Stimulated activated CD8-positive, alpha-beta memory T cell treated with anti-CD3 and anti-CD28 coated beads, Interleukin-4, amount 100 ng/mL, for 4 hours (primary cell): ENCODE measurements around the gene ANXA4.
A peak's percentile ranks its signal among the peaks of the same experiment; 100 is the strongest.
"Not testable (repeated sequence)": the region's sequence is repeated elsewhere in the genome, so short reads cannot be mapped to it uniquely, and the experiment has no call there.

ENCODE experiments used
- DNase-seq, 2 donors: peaks; one replicate each; pipeline ENCODE4 v3.0.0-alpha.2; 2020; ENCODE audit warnings: low read depth in 2 of 2, low spot score in 1 of 2

The ANXA4 gene

DNA sequence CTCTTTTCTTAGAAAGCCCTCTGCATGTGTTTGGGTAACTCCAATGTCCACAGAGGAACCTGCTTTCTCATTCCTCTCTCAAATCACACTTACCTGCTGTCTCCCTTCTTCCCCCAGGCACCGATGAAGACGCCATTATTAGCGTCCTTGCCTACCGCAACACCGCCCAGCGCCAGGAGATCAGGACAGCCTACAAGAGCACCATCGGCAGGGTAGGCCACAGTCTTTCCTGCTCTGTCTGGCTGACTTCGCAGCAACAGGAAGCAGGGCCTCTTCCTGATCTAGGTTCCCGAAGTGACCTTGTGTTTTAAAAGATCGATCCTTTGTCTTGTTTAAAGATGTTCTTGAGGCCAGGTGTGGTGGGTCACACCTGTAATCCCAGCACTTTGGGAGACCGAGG is 62.5 kb downstream of the ANXA4 start:
- no peak for DNase-seq

- no peak for DNase-seq
Measured at GRCh38 chr2:69805887-69806286, 64.0 kb downstream of the ANXA4 start.

- no peak for DNase-seq
Measured at GRCh38 chr2:69807821-69808540, 66.0 kb downstream of the ANXA4 start.

GRCh38 chr2:69810550-69810949 is 68.6 kb downstream of the ANXA4 start:
- DNase-seq = no peak

DNA sequence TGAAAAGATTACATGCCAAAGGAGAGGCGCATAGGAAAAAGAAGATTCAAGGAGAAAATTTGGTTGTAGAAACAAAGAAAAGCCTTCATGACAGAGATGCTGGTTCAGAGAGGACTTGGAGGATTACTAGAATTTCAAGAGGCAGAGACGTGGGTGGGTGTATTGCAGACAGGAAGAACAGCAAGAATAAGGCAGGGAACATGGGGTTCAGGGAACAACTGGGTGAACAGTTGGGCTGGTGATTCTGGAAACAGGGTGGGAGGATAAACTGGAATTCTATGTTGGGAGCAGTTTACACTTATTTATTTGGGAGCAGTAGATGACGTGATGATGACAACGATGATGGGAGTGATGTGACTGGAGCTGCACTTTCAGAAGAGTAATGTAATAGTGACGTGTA is 69.1 kb downstream of the ANXA4 start:
- no peak for DNase-seq

- no peak for DNase-seq
Measured at GRCh38 chr2:69811591-69811990, 69.7 kb downstream of the ANXA4 start.

DNA sequence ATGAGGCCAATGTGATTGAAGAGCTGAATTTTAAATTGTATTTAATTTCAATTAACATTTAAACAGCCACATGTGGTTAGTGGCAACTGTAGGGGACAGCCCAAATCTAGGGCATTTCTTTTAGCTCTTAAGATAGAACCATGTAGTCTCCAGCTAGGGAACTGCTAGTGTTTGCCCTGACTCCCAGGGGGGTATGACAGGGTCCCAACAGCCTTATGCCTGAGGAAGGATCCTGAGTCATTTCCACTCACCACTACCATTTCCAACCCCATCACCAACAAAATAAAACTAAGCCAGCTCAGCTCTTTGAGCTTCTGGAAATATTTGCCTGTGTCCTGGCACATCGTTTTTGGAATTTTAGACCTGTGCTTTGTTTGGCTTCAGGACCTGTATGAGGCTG is 73.8 kb downstream of the ANXA4 start:
- DNase-seq = no peak

DNA sequence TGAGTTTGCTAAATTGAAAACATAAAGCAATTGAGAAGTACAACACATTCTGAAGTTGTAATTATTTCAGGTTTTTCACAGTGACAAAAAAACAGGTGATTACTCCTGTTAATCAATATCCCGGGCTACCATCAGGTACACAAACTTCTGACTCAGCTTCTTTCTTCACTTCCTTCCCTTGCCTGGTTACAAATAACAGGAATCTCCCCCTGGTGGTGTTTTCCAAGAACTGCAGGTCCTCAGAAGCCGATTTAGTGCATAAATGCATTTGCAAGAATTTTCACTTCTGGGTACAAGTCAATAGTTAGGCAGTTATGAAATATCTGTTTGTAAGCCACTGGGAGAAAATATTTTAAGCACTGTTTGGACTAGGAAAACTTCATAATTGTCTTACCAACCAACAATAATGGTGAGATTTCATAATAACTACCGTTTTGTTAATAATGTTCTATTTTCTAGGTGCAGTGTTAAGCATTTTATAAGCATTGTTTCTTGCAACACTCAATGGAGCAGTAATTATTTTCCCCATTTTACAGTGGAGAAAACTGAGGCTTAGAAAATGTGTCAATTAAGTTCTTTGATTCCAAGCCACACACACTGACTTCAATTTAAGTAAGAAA is 75.1 kb downstream of the ANXA4 start:
- DNase-seq = peak; percentile 48 to 56

DNA sequence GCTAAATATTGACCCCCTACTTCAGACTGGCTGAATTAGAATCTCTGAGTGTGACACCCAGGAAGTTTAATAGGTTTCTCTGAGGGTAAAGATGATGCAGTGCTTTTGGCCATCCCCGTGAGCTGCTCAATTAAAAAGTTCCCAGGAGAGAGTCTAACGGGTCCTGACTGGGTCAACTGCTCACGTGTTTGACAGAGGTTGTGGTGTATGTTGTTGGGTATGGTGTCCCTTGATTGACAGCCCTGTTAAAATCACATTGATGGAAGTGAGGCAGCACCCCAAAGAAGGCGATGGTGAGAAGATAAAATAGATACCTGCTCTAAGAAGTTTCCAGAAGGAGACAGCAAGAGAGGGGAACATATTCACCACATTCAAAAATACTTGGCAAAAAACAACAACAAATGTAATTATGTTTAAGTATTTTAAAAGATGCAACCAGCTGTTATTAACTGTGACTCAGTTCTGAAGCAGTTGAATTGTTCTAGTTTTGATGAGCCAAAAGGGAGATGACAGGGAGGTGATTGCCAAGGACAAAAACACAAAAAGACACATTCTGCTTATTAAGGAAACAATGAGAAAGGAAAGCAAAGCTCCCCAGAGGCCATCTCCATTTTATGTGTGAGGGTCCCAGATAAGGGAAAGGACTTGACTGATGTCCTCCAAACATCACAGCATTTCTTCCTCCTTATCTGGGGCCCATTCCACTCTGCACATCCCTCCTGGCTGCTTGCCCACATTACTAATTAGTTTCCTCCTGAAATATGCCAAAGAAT is 76.0 kb downstream of the ANXA4 start:
- DNase-seq = no peak

DNA sequence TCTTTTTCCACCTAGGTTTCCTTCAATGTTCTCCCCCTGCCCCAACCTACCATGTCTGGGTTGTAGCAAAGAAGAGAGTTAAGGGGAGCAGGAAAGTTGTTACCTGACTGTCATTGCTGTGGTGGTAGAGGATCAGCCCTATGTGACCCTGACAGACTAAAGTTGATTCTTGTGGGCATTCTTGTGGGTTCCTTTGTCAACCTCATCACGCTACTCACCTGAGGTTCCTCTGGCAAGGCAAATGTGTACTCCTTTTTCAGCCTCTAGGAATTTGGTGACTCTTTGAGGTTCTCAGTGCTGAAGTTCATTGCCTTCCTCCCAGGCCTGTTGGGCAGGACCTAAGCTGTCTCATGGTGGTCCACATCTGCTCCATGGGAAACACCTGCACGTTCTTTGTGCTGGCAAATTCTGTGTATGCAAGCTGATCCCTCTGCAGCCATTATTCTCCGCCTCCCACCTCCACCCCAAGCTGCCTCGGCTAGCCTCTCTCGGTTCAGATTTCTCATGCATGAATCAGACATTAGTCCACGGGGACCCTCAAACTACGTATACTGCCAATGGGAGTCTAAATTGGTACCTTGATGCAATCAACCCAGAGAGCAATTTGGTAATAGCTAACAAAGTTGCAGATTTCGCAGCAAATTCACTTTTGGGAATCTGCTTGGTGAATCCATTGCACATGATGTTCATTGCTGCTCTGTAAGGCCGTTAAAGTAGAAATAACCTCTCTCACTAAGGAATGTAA is 86.0 kb downstream of the ANXA4 start:
- no peak for DNase-seq

DNA sequence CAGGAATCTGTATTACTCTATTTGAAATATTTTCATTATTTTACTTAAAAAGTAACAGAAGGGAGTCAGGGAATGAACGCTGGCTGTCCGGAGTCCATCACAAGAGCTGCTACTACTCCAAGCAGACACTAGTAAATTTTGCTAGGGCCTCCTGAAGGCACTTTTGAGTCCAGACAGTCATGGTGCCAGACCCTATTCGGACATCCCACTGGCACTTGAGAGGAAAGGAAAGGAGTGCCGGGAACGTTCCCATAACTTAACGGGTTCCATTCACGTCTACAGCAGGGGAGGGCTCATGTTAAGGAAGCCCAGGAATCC is 87.0 kb downstream of the ANXA4 start:
- DNase-seq = no peak

DNA sequence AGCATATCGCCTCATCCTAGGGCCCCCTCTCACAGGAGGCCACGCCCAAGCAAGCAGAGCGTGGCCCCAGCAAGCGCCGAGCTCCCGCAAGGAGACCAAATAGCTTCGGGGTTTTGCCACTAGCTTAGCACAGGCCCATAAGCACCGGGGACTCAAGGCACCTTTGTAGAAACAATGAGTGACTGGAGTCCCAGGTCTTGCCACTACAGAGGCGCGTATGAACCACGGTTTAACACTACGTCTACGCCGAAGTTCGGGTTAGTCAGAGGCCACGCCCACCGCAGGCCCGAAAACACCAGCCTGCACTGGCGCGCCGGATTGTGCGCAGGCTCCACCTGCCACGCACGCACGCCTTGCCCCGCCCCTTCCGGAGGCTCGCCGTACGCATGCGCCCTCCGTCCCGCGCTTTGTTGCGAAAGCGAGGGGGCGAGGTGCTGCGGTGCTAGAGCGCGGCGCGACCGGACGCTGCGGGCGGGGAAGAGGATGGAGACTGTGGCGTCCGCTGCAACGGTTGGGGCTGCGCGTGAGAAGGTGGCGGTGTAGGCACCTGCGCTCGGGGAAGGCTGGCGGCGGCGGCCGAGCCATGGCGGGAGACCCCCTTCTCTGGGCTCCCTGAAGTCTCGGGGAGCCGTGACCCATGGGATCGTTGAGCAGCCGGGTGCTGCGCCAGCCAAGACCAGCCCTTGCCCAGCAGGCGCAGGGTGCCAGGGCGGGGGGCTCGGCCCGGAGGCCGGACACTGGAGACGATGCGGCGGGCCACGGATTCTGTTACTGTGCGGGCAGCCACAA is 87.5 kb downstream of the ANXA4 start, which contains the start of gene GMCL1:
TSS of gene GMCL1 (plus strand) at position 405 of the 789 bp plus-strand sequence. CDS start at position 638, 233 bp downstream.
- peak; percentile 96 to 97 for DNase-seq

- DNase-seq = peak in 1 of 2 donors; percentile 6
Measured at GRCh38 chr2:69830045-69830905, 88.3 kb downstream of the ANXA4 start.

DNA sequence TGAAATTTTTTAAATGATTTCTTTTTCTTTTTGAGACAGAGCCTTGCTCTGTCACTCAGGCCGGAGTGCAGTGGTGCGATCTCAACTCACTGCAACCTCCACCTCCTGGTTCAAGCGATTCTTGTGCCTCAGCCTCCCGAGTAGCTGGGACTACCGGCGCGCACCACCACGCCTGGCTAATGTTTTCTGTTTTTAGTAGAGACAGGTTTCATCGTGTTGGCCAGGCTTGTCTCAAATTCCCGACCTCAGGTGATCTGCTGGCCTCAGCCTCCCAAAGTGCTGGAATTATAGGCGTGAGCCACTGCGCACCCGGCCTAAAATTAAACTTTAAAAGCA is 88.9 kb downstream of the ANXA4 start:
- DNase-seq = not testable (repeated sequence)

DNA sequence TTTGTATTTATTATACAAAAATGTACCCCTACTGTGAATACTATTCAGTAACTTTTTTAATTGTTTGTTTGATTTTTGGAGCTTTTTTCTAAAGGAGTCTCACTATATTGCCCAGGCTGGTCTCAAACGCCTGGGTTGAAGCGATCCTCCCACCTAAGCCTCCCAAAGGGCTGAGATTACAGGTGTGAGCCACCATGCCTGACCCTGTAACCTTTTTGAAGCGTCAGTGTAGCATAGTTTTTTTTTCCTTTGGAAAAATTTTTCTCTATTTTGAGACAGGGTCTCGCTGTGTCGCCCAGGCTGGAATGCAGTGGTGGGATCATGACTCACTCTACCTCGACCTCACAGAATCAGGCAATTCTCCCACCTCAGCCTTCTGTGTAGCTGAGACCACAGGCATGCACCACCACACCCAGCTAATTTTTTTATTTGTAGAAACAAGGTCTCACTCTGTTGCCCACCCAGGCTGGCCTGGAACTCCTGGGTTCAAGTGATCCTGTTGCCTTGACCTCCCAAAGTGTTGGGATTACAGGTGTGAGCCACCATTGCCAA is 89.5 kb downstream of the ANXA4 start:
- no peak for DNase-seq

GRCh38 chr2:69833752-69834151 is 91.8 kb downstream of the ANXA4 start:
- DNase-seq = no peak

- DNase-seq = no peak
Measured at GRCh38 chr2:69835666-69836065, 93.7 kb downstream of the ANXA4 start.

DNA sequence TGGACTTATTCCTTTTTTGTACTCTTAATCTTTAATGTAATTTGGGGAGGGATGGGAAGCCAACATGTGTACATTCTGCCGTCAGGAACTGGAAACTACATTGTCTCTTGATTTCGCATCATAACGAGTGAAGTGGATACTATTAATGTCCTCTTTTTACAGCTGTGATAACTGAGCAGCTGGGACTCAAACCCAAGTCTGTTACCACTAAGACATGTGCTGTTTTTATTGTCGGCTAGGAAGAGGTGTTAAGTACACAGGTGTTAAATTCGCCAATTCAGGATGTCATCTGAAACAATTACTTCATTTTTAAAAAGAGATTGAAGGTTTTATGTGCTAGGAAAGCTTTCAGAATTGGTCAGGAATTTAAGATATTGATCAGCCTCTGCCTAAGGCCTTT is 94.4 kb downstream of the ANXA4 start:
- DNase-seq = no peak

GRCh38 chr2:69837533-69837932 is 95.6 kb downstream of the ANXA4 start:
- DNase-seq = no peak

DNA sequence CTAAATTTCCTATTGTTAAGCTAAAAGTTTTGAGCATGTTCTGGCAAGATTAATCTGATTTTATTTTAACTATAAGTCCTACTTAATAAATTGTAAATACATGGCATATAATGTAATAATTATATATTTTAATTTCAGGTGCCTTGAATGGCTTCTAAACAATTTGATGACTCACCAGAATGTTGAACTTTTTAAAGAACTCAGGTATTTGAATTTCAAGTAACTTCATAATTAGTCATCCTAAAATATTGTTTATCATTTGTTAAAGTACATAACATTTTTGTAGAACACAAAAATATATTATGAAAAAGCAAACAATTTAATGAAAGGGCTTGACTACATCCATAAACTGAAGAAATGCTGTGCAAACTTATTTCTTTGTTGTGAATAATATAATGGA is 102.1 kb downstream of the ANXA4 start:
- DNase-seq = no peak
